ENCODE data around the gene CD2AP. TPM values are rescaled to one million over a fixed set of nuclear protein-coding genes. Genes with fewer than 3 reads are reported as not detected.

CD2AP gene
- total and polyA plus RNA-seq, 4 donors: 5.7 to 22.4 (median 11.5) TPM

GRCh38 chr6:47630587-47630986, 153.0 kb downstream of the CD2AP start:
- Histone ChIP-seq H3K36me3 (ENCODE audit: control insufficient read depth in 4 of 4, insufficient read depth in 3 of 4, low read depth in 1 of 4, low read length in 3 of 4) (no peaks in the 10 kb centered on the region), H3K27me3 (ENCODE audit: control insufficient read depth in 4 of 4, insufficient read depth in 4 of 4, low read length in 3 of 4) (no peaks in the 10 kb centered on the region), H3K4me1 (ENCODE audit: control insufficient read depth in 4 of 4, insufficient read depth in 4 of 4, low read length in 3 of 4) (peaks cover 0 to 4% (median 0%) of the 10 kb centered on the region in 4 donors), H3K9ac (ENCODE audit: low read depth in 1 of 2, low read length in 2 of 2) (no peak overlapping the region), H3K27ac (ENCODE audit: low read depth in 1 of 2, low read length in 2 of 2) (no peak overlapping the region), H3K9me3 (ENCODE audit: control insufficient read depth in 4 of 4, low read length in 3 of 4) (no peaks in the 10 kb centered on the region), H3K4me3 (ENCODE audit: low read depth in 1 of 3, low read length in 3 of 3) (no peak overlapping the region)
- WGBS: 56% methylated on average over 3 of the region's 3 CpGs
- no peak for DNase-seq (ENCODE audit: low spot score)
- no peak for TF ChIP-seq EGR1 (IDR thresholded peaks at IDR 0.05; ENCODE audit: low read depth in 2 of 2)
- TF ChIP-seq REST (IDR thresholded peaks at IDR 0.05): no peak
- no peak for TF ChIP-seq HNF4G (IDR thresholded peaks at IDR 0.05)
- TF ChIP-seq NR2F2 (IDR thresholded peaks at IDR 0.05): no peak
- TF ChIP-seq MAX (IDR thresholded peaks at IDR 0.05): no peak
- TF ChIP-seq TAF1 (conservative IDR thresholded peaks at IDR 0.05): no peak
- TF ChIP-seq GABPA (IDR thresholded peaks at IDR 0.05 in 1 of 2, conservative IDR thresholded peaks at IDR 0.05 in 1 of 2): no peak
- no peak for TF ChIP-seq ATF3 (IDR thresholded peaks at IDR 0.05)
- no peak for TF ChIP-seq CTCF (IDR thresholded peaks at IDR 0.05; ENCODE audit: low read depth, low read length, missing input control)

- no peak overlapping the region for H3K4me3 ChIP-seq (ENCODE audit: low read depth in 1 of 3, low read length in 3 of 3)
- no peaks in the 10 kb centered on the region for H3K36me3 ChIP-seq (ENCODE audit: control insufficient read depth in 4 of 4, insufficient read depth in 3 of 4, low read depth in 1 of 4, low read length in 3 of 4)
- no peak overlapping the region for H3K27ac ChIP-seq (ENCODE audit: low read depth in 1 of 2, low read length in 2 of 2)
- no peak for TF ChIP-seq SP1 (IDR thresholded peaks at IDR 0.05)
- TF ChIP-seq CTCF (IDR thresholded peaks at IDR 0.05; ENCODE audit: low read depth, low read length, missing input control): peak; percentile 56
- no peak for TF ChIP-seq NR2F2 (IDR thresholded peaks at IDR 0.05)
- no peak for TF ChIP-seq ATF3 (IDR thresholded peaks at IDR 0.05)
- TF ChIP-seq HNF4G (IDR thresholded peaks at IDR 0.05): no peak
- TF ChIP-seq RXRA (IDR thresholded peaks at IDR 0.05): no peak
- no peak for TF ChIP-seq ZBTB33 (IDR thresholded peaks at IDR 0.05)
- TF ChIP-seq FOXA1 (IDR thresholded peaks at IDR 0.05): no peak
- no peak for TF ChIP-seq HNF4A (conservative IDR thresholded peaks at IDR 0.05)
- TF ChIP-seq RAD21 (IDR thresholded peaks at IDR 0.05): peak; percentile 81 to 83
- no peak for DNase-seq (ENCODE audit: low spot score)
- H3K9me3 ChIP-seq (ENCODE audit: control insufficient read depth in 4 of 4, low read length in 3 of 4): no peaks in the 10 kb centered on the region
- no peak overlapping the region for H3K9ac ChIP-seq (ENCODE audit: low read depth in 1 of 2, low read length in 2 of 2)
- H3K27me3 ChIP-seq (ENCODE audit: control insufficient read depth in 4 of 4, insufficient read depth in 4 of 4, low read length in 3 of 4): no peaks in the 10 kb centered on the region
- H3K4me1 ChIP-seq (ENCODE audit: control insufficient read depth in 4 of 4, insufficient read depth in 4 of 4, low read length in 3 of 4): peaks cover 0 to 4% (median 0%) of the 10 kb centered on the region in 4 donors
- 46% methylated on average over 6 of the region's 6 CpGs for WGBS
These were observed 153.7 kb downstream of the CD2AP start for GRCh38 chr6:47631269-47631772.

All from liver (tissue), 9 donors.